GM23338 (cell line): ENCODE results near the gene ASB1. TPM values are rescaled to one million over a fixed set of nuclear protein-coding genes. Genes with fewer than 3 reads are reported as not detected.

Source experiments
- ATAC-seq: fragments of 200-7000 bp; cut with Tn5 transposase; 3 replicates; pipeline ENCODE4 v1.9.1; 2020
- DNase-seq: peaks from one replicate; pipeline ENCODE4 v3.0.0-alpha.2; 2015; ENCODE audit warnings: low spot score
- H2AFZ ChIP-seq: fragments of 200-600 bp; sonication (generic); 2 replicates; pipeline ENCODE4 v1.8.0; 2016; ENCODE audit warnings: antibody characterized with exemption, mild to moderate bottlenecking, moderate library complexity
- H3F3A ChIP-seq: fragments of 200-600 bp; sonication (generic); replicated peaks from 2 replicates; pipeline ENCODE4 v1.8.0; 2017; ENCODE audit warnings: antibody characterized with exemption, mixed run types, low read depth
- H3K27ac ChIP-seq: fragments of 200-600 bp; sonication (generic); 2 replicates; pipeline ENCODE4 v1.6.1; 2016; ENCODE audit warnings: low read depth
- H3K27me3 ChIP-seq: fragments of 200-600 bp; sonication (generic); 2 replicates; pipeline ENCODE4 v1.8.0; 2016; ENCODE audit warnings: mild to moderate bottlenecking, mixed run types, moderate library complexity; ENCODE audit not compliant: insufficient read depth
- H3K36me3 ChIP-seq: fragments of 200-600 bp; sonication (generic); 2 replicates; pipeline ENCODE4 v1.8.0; 2016; ENCODE audit warnings: mild to moderate bottlenecking; ENCODE audit not compliant: insufficient read depth
- H3K4me1 ChIP-seq: fragments of 200-600 bp; sonication (generic); 2 replicates; pipeline ENCODE4 v1.8.0; 2016; ENCODE audit warnings: mild to moderate bottlenecking, moderate library complexity; ENCODE audit not compliant: insufficient read depth
- H3K4me2 ChIP-seq: fragments of 200-600 bp; sonication (generic); 2 replicates; pipeline ENCODE4 v1.7.1; 2017; ENCODE audit warnings: mixed run types
- H3K4me3 ChIP-seq: fragments of 200-600 bp; sonication (generic); 2 replicates; pipeline ENCODE4 v1.6.1; 2016; ENCODE audit warnings: mixed run types
- H3K79me2 ChIP-seq: fragments of 200-600 bp; sonication (generic); replicated peaks from 2 replicates; pipeline ENCODE4 v1.8.0; 2017; ENCODE audit warnings: mild to moderate bottlenecking; ENCODE audit not compliant: insufficient read depth
- H3K9me2 ChIP-seq: fragments of 200-600 bp; sonication (generic); 2 replicates; pipeline ENCODE4 v1.8.0; 2017; ENCODE audit not compliant: insufficient read depth
- H4K20me1 ChIP-seq: fragments of 200-600 bp; sonication (generic); replicated peaks from 2 replicates; pipeline ENCODE4 v1.8.0; 2017; ENCODE audit warnings: mild to moderate bottlenecking; ENCODE audit not compliant: insufficient read depth
- H3K27ac Mint-ChIP-seq: 2 replicates; pipeline ENCODE4 v1.8.0; 2020; ENCODE audit warnings: inconsistent platforms, mild to moderate bottlenecking, moderate library complexity, mixed read lengths
- H3K27me3 Mint-ChIP-seq: 3 replicates; pipeline ENCODE4 v1.8.0; 2022; ENCODE audit warnings: low read depth, mild to moderate bottlenecking, moderate library complexity, mixed read lengths, inconsistent platforms; ENCODE audit not compliant: insufficient read depth, poor library complexity
- H3K36me3 Mint-ChIP-seq: 3 replicates; pipeline ENCODE4 v1.8.0; 2021; ENCODE audit warnings: low read depth, mild to moderate bottlenecking, inconsistent platforms, moderate library complexity, mixed read lengths
- H3K4me1 Mint-ChIP-seq: 3 replicates; pipeline ENCODE4 v1.8.0; 2020; ENCODE audit warnings: mild to moderate bottlenecking, inconsistent platforms, mixed read lengths
- H3K4me3 Mint-ChIP-seq: 3 replicates; pipeline ENCODE4 v1.8.0; 2021; ENCODE audit warnings: moderate library complexity, mild to moderate bottlenecking, inconsistent platforms, mixed read lengths
- H3K9me3 Mint-ChIP-seq: 3 replicates; pipeline ENCODE4 v1.8.0; 2020; ENCODE audit warnings: moderate library complexity, mild to moderate bottlenecking, inconsistent platforms, mixed read lengths
- CREB1 ChIP-seq: fragments of 250-450 bp; sonication (Bioruptor Pico); IDR thresholded peaks from 2 replicates; pipeline ENCODE4 v1.5.0; 2020; ENCODE audit warnings: low read depth, mild to moderate bottlenecking, moderate library complexity
- EZH2 ChIP-seq: fragments of 200-600 bp; sonication (generic); IDR thresholded peaks from one replicate; pipeline ENCODE4 v1.8.0; 2017; ENCODE audit warnings: antibody characterized with exemption, mild to moderate bottlenecking, low read depth; ENCODE audit not compliant: unreplicated experiment
- EZH2phosphoT487 ChIP-seq: fragments of 200-600 bp; sonication (generic); IDR thresholded peaks from one replicate; pipeline ENCODE4 v1.8.1; 2018; ENCODE audit warnings: antibody characterized with exemption; ENCODE audit not compliant: unreplicated experiment
- JUNB ChIP-seq: IDR thresholded peaks from one replicate; pipeline ENCODE4 v1.6.1; 2016; ENCODE audit warnings: antibody characterized with exemption; ENCODE audit not compliant: unreplicated experiment
- NANOG ChIP-seq: IDR thresholded peaks from 2 replicates; pipeline ENCODE4 v1.6.1; 2016; ENCODE audit warnings: antibody characterized with exemption, borderline replicate concordance
- POLR2AphosphoS5 ChIP-seq: IDR thresholded peaks from 2 replicates; pipeline ENCODE4 v1.6.1; 2016; ENCODE audit warnings: antibody characterized with exemption, low read depth
- STAT1 ChIP-seq: IDR thresholded peaks from one replicate; pipeline ENCODE4 v1.6.1; 2016; ENCODE audit warnings: antibody characterized with exemption; ENCODE audit not compliant: unreplicated experiment
- ZNF114 ChIP-seq: fragments of 250-450 bp; sonication (Bioruptor Pico); IDR thresholded peaks from 2 replicates; pipeline ENCODE4 v1.5.0; 2020; ENCODE audit warnings: mild to moderate bottlenecking, moderate library complexity
- ZNF331 ChIP-seq: fragments of 250-450 bp; sonication (Bioruptor Pico); IDR thresholded peaks from 2 replicates; pipeline ENCODE4 v1.5.0; 2020; ENCODE audit warnings: low read depth, mild to moderate bottlenecking, moderate library complexity
- polyA plus RNA-seq: library from polyadenylated mRNA; unstranded; fragments of >200 nt; fragmentation: Nextera tagmentation; extraction: Ambion mirVana; gene quantifications from 2 replicates; pipeline ENCODE4 v1.2.1, GENCODE V29; 2016
- total RNA-seq: library from RNA; depleted of rRNA; stranded (reverse); fragments of >200 nt; shearing (Covaris generic); gene quantifications from 2 replicates; pipeline ENCODE4 v1.2.3, GENCODE V29; 2014
- TF ChIP-seq, protein P1 (sequence below), 2 experiments: fragments of 200-600 bp in 1 of 2; sonication (generic) in 1 of 2; conservative IDR thresholded peaks; 2 replicates each; pipeline versions ENCODE4 v1.5.1 to v1.6.1; 2016 to 2017; ENCODE audit warnings: antibody characterized with exemption in 2 of 2, low read depth in 2 of 2, mild to moderate bottlenecking in 2 of 2, moderate library complexity in 1 of 2
- TF ChIP-seq, protein P2 (sequence below): IDR thresholded peaks from 2 replicates; pipeline ENCODE4 v1.6.1; 2016; ENCODE audit warnings: antibody characterized with exemption
- TF ChIP-seq, protein P3 (sequence below): IDR thresholded peaks from one replicate; pipeline ENCODE4 v1.6.1; 2018; ENCODE audit warnings: antibody characterized with exemption; ENCODE audit not compliant: unreplicated experiment

The ASB1 gene
- total and polyA plus RNA-seq, 2 experiments from 2014 or later: 21.5 to 23.9 TPM

DNA sequence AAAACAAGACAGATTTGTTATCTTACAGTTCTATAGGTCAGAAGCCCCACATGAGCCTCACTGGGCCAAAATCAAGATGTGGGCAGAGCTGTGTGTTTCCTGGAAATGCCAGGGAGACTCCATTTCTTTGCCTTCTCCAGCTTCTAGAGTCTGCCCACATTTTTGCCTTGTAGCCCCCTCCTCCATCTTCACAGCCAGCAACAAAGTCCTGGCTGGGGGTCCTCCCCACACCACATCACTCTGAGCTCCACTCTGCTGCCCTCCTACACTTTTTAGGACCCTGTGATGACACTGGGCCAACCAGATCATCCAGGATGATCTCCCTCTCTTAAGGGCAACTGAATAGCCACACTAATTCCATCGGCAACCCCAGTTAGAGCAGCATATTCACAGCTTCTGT lies 34.3 kb downstream of the ASB1 start:
- ATAC-seq (no peak), DNase-seq (no peak)
- TF ChIP-seq STAT1 (no peak), CREB1 (CRISPR knock-in tag) (no peak), JUNB (no peak), ZNF331 (CRISPR knock-in tag) (no peak), ZNF114 (CRISPR knock-in tag) (no peak), POLR2AphosphoS5 (no peak), NANOG (no peak), EZH2phosphoT487 (no peak), EZH2 (no peak)
- TF ChIP-seq, protein P1, sequence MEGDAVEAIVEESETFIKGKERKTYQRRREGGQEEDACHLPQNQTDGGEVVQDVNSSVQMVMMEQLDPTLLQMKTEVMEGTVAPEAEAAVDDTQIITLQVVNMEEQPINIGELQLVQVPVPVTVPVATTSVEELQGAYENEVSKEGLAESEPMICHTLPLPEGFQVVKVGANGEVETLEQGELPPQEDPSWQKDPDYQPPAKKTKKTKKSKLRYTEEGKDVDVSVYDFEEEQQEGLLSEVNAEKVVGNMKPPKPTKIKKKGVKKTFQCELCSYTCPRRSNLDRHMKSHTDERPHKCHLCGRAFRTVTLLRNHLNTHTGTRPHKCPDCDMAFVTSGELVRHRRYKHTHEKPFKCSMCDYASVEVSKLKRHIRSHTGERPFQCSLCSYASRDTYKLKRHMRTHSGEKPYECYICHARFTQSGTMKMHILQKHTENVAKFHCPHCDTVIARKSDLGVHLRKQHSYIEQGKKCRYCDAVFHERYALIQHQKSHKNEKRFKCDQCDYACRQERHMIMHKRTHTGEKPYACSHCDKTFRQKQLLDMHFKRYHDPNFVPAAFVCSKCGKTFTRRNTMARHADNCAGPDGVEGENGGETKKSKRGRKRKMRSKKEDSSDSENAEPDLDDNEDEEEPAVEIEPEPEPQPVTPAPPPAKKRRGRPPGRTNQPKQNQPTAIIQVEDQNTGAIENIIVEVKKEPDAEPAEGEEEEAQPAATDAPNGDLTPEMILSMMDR (conservative IDR thresholded peaks at IDR 0.05; ENCODE audit: low read depth in 2 of 2): no peak
- TF ChIP-seq, protein P2, sequence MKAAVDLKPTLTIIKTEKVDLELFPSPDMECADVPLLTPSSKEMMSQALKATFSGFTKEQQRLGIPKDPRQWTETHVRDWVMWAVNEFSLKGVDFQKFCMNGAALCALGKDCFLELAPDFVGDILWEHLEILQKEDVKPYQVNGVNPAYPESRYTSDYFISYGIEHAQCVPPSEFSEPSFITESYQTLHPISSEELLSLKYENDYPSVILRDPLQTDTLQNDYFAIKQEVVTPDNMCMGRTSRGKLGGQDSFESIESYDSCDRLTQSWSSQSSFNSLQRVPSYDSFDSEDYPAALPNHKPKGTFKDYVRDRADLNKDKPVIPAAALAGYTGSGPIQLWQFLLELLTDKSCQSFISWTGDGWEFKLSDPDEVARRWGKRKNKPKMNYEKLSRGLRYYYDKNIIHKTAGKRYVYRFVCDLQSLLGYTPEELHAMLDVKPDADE: no peak
- TF ChIP-seq, protein P3, sequence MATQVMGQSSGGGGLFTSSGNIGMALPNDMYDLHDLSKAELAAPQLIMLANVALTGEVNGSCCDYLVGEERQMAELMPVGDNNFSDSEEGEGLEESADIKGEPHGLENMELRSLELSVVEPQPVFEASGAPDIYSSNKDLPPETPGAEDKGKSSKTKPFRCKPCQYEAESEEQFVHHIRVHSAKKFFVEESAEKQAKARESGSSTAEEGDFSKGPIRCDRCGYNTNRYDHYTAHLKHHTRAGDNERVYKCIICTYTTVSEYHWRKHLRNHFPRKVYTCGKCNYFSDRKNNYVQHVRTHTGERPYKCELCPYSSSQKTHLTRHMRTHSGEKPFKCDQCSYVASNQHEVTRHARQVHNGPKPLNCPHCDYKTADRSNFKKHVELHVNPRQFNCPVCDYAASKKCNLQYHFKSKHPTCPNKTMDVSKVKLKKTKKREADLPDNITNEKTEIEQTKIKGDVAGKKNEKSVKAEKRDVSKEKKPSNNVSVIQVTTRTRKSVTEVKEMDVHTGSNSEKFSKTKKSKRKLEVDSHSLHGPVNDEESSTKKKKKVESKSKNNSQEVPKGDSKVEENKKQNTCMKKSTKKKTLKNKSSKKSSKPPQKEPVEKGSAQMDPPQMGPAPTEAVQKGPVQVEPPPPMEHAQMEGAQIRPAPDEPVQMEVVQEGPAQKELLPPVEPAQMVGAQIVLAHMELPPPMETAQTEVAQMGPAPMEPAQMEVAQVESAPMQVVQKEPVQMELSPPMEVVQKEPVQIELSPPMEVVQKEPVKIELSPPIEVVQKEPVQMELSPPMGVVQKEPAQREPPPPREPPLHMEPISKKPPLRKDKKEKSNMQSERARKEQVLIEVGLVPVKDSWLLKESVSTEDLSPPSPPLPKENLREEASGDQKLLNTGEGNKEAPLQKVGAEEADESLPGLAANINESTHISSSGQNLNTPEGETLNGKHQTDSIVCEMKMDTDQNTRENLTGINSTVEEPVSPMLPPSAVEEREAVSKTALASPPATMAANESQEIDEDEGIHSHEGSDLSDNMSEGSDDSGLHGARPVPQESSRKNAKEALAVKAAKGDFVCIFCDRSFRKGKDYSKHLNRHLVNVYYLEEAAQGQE: no peak
- H3K9me3 Mint-ChIP-seq: peaks cover 6% of the 10 kb centered on the region; the same call in 1 of the 3 replicates
- H3K36me3 Mint-ChIP-seq: no peaks in the 10 kb centered on the region
- no peak overlapping the region for H2AFZ ChIP-seq
- H3K79me2 ChIP-seq: no peaks in the 10 kb centered on the region
- H3K4me1 Mint-ChIP-seq: no peaks in the 10 kb centered on the region
- H3K27ac ChIP-seq: no peak overlapping the region
- no peaks in the 10 kb centered on the region for H3K27me3 ChIP-seq
- no peak overlapping the region for H3K4me2 ChIP-seq
- no peaks in the 10 kb centered on the region for H4K20me1 ChIP-seq
- H3F3A ChIP-seq: no peaks in the 10 kb centered on the region
- H3K4me1 ChIP-seq: no peaks in the 10 kb centered on the region
- H3K36me3 ChIP-seq: no peaks in the 10 kb centered on the region
- H3K27me3 Mint-ChIP-seq: no peaks in the 10 kb centered on the region
- H3K9me2 ChIP-seq: no peaks in the 10 kb centered on the region
- no peak overlapping the region for H3K4me3 ChIP-seq
- H3K27ac Mint-ChIP-seq: no peak overlapping the region
- no peak overlapping the region for H3K4me3 Mint-ChIP-seq
